PC-3 (cell line): ENCODE measurements around the gene SELENOM.

Experiments
- EZH2 ChIP-seq: fragments of 300-600 bp; sonication (generic); IDR thresholded peaks from one replicate; pipeline ENCODE4 v1.6.1; 2017; ENCODE audit warnings: antibody characterized with exemption, mild to moderate bottlenecking, low read length; ENCODE audit not compliant: unreplicated experiment
- EZH2phosphoT487 ChIP-seq: fragments of 300-600 bp; sonication (generic); IDR thresholded peaks from 2 replicates; pipeline ENCODE4 v1.6.1; 2018; ENCODE audit warnings: mild to moderate bottlenecking, antibody characterized with exemption, low read length, borderline replicate concordance
- TF ChIP-seq, protein P1 (sequence below): fragments of 300-600 bp; sonication (generic); conservative IDR thresholded peaks from 2 replicates; pipeline ENCODE4 v1.5.1; 2017; ENCODE audit warnings: antibody characterized with exemption, low read depth, mild to moderate bottlenecking, low read length

- TF ChIP-seq, protein P1, sequence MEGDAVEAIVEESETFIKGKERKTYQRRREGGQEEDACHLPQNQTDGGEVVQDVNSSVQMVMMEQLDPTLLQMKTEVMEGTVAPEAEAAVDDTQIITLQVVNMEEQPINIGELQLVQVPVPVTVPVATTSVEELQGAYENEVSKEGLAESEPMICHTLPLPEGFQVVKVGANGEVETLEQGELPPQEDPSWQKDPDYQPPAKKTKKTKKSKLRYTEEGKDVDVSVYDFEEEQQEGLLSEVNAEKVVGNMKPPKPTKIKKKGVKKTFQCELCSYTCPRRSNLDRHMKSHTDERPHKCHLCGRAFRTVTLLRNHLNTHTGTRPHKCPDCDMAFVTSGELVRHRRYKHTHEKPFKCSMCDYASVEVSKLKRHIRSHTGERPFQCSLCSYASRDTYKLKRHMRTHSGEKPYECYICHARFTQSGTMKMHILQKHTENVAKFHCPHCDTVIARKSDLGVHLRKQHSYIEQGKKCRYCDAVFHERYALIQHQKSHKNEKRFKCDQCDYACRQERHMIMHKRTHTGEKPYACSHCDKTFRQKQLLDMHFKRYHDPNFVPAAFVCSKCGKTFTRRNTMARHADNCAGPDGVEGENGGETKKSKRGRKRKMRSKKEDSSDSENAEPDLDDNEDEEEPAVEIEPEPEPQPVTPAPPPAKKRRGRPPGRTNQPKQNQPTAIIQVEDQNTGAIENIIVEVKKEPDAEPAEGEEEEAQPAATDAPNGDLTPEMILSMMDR, result no peak
- TF ChIP-seq EZH2 (no peak), EZH2phosphoT487 (no peak)
Observed at GRCh38 chr22:31128156-31128555, 20.8 kb upstream of the SELENOM start.
